Measurements from ENCODE around the gene DNALI1. TPM values are rescaled to one million over a fixed set of nuclear protein-coding genes. Genes with fewer than 3 reads are reported as not detected.
A peak's percentile ranks its signal among the peaks of the same experiment; 100 is the strongest.
"Not testable (repeated sequence)": the region's sequence is repeated elsewhere in the genome, so short reads cannot be mapped to it uniquely, and the experiment has no call there.

Gene DNALI1
- total RNA-seq, 1 donor from 2014 or later = 12.2 TPM

- Mint-ChIP-seq H3K4me3 (ENCODE audit: unreplicated experiment) (no peak overlapping the region), H3K36me3 (ENCODE audit: unreplicated experiment) (no peaks in the 10 kb centered on the region), H3K4me1 (ENCODE audit: low read depth, unreplicated experiment) (no peaks in the 10 kb centered on the region), H3K27me3 (ENCODE audit: unreplicated experiment) (no peaks in the 10 kb centered on the region), H3K27ac (ENCODE audit: unreplicated experiment) (no peak overlapping the region), H3K9me3 (ENCODE audit: unreplicated experiment) (no peaks in the 10 kb centered on the region)
- no peak for DNase-seq
- no peak for TF ChIP-seq CTCF (IDR thresholded peaks at IDR 0.05; ENCODE audit: partially characterized antibody, unreplicated experiment)
These were observed 19.0 kb downstream of the DNALI1 start for GRCh38 chr1:37575692-37576091.

- H3K4me3 Mint-ChIP-seq (ENCODE audit: unreplicated experiment); H3K36me3 Mint-ChIP-seq (ENCODE audit: unreplicated experiment); H3K27me3 Mint-ChIP-seq (ENCODE audit: unreplicated experiment): not testable (repeated sequence)
These were observed 27.8 kb downstream of the DNALI1 start for GRCh38 chr1:37584544-37584943.

GRCh38 chr1:37588939-37589338 is 32.2 kb downstream of the DNALI1 start:
- Mint-ChIP-seq H3K36me3 (ENCODE audit: unreplicated experiment) (no peaks in the 10 kb centered on the region), H3K4me1 (ENCODE audit: low read depth, unreplicated experiment) (no peaks in the 10 kb centered on the region), H3K9me3 (ENCODE audit: unreplicated experiment) (peaks cover 2% of the 10 kb centered on the region), H3K27me3 (ENCODE audit: unreplicated experiment) (no peaks in the 10 kb centered on the region), H3K27ac (ENCODE audit: unreplicated experiment) (no peak overlapping the region), H3K4me3 (ENCODE audit: unreplicated experiment) (no peak overlapping the region)
- no peak for DNase-seq
- TF ChIP-seq CTCF (IDR thresholded peaks at IDR 0.05; ENCODE audit: partially characterized antibody, unreplicated experiment) = no peak

More at GRCh38 chr1:37584544-37584943, 27.8 kb downstream of the DNALI1 start:
- not testable (repeated sequence) for H3K9me3 Mint-ChIP-seq (ENCODE audit: unreplicated experiment); H3K27ac Mint-ChIP-seq (ENCODE audit: unreplicated experiment); H3K4me1 Mint-ChIP-seq (ENCODE audit: low read depth, unreplicated experiment); DNase-seq

GRCh38 chr1:37593726-37594125 is 37.0 kb downstream of the DNALI1 start:
- DNase-seq = no peak
- Mint-ChIP-seq H3K9me3 (ENCODE audit: unreplicated experiment) (no peaks in the 10 kb centered on the region), H3K36me3 (ENCODE audit: unreplicated experiment) (no peaks in the 10 kb centered on the region), H3K4me1 (ENCODE audit: low read depth, unreplicated experiment) (no peaks in the 10 kb centered on the region), H3K27me3 (ENCODE audit: unreplicated experiment) (no peaks in the 10 kb centered on the region), H3K4me3 (ENCODE audit: unreplicated experiment) (no peak overlapping the region), H3K27ac (ENCODE audit: unreplicated experiment) (no peak overlapping the region)
- TF ChIP-seq CTCF (IDR thresholded peaks at IDR 0.05; ENCODE audit: partially characterized antibody, unreplicated experiment) = no peak

- TF ChIP-seq CTCF (IDR thresholded peaks at IDR 0.05; ENCODE audit: partially characterized antibody, unreplicated experiment) = no peak
- Mint-ChIP-seq H3K9me3 (ENCODE audit: unreplicated experiment) (no peaks in the 10 kb centered on the region), H3K4me3 (ENCODE audit: unreplicated experiment) (peak within 1 kb of the TSS; percentile 97), H3K27me3 (ENCODE audit: unreplicated experiment) (peaks cover 4% of the 10 kb centered on the region), H3K27ac (ENCODE audit: unreplicated experiment) (peak within 1 kb of the TSS; percentile 59), H3K36me3 (ENCODE audit: unreplicated experiment) (no peaks in the 10 kb centered on the region), H3K4me1 (ENCODE audit: low read depth, unreplicated experiment) (no peaks in the 10 kb centered on the region)
- peak; percentile 98 for DNase-seq
These were observed 38.9 kb downstream of the DNALI1 start, which contains the start of gene GNL2 for GRCh38 chr1:37595440-37596181. Gene GNL2 (minus strand): TSS chr1:37595937. CDS start chr1:37595822, 115 bp downstream.

Data from glutamatergic neuron (in vitro differentiated cells).